SKM-1 (cell line): ENCODE data around the gene C11orf97.
"Not testable (repeated sequence)": the region's sequence is repeated elsewhere in the genome, so short reads cannot be mapped to it uniquely, and the experiment has no call there.

Source experiments
- DNase-seq: peaks from one replicate; lab custom pipeline; 2025; ENCODE audit not compliant: unreplicated experiment; lab: John Stamatoyannopoulos, UW

The C11orf97 gene

GRCh38 chr11:94525546-94526324 lies 13.5 kb downstream of the C11orf97 start:
- DNase-seq, result no peak

- no peak for DNase-seq
Observed at GRCh38 chr11:94526645-94527438, 14.6 kb downstream of the C11orf97 start.

- no peak for DNase-seq
Observed at GRCh38 chr11:94528551-94528950, 16.3 kb downstream of the C11orf97 start.

GRCh38 chr11:94532211-94532610 lies 19.9 kb downstream of the C11orf97 start:
- no peak for DNase-seq

GRCh38 chr11:94533206-94533605 lies 20.9 kb downstream of the C11orf97 start:
- no peak for DNase-seq

- peak; percentile 29 for DNase-seq
Observed at GRCh38 chr11:94533696-94534630, 21.7 kb downstream of the C11orf97 start.

- no peak for DNase-seq
Observed at GRCh38 chr11:94536386-94536785, 24.1 kb downstream of the C11orf97 start.

GRCh38 chr11:94537031-94537600 lies 24.9 kb downstream of the C11orf97 start:
- no peak for DNase-seq

- DNase-seq, result no peak
Observed at GRCh38 chr11:94539420-94539819, 27.2 kb downstream of the C11orf97 start.

- peak; percentile 92 for DNase-seq
Observed at GRCh38 chr11:94543695-94544645, 31.7 kb downstream of the C11orf97 start, which contains the start of gene FUT4. FUT4 (plus strand) TSS chr11:94543921; CDS start chr11:94544134, 213 bp downstream.

GRCh38 chr11:94544646-94545263 lies 32.5 kb downstream of the C11orf97 start:
- no peak for DNase-seq

- DNase-seq, result no peak
Observed at GRCh38 chr11:94545264-94546161, 33.3 kb downstream of the C11orf97 start.

- no peak for DNase-seq
Observed at GRCh38 chr11:94546162-94546470, 33.9 kb downstream of the C11orf97 start.

GRCh38 chr11:94546886-94547285 lies 34.6 kb downstream of the C11orf97 start:
- DNase-seq, result no peak

- DNase-seq, result no peak
Observed at GRCh38 chr11:94549146-94549545, 36.9 kb downstream of the C11orf97 start.

- DNase-seq, result peak; percentile 65
Observed at GRCh38 chr11:94550513-94550912, 38.3 kb downstream of the C11orf97 start.

GRCh38 chr11:94553938-94554337 lies 41.7 kb downstream of the C11orf97 start:
- DNase-seq, result no peak

- DNase-seq, result not testable (repeated sequence)
Observed at GRCh38 chr11:94555752-94556329, 43.6 kb downstream of the C11orf97 start.
